ENCODE data around the gene CPED1.

Gene CPED1

GRCh38 chr7:121081327-121081936 lies 92.9 kb downstream of the CPED1 start:
- FAIRE-seq: peak; percentile 83
- no peak for DNase-seq (ENCODE audit: insufficient read length, low spot score)

GRCh38 chr7:121082400-121083101 lies 94.0 kb downstream of the CPED1 start:
- FAIRE-seq: no peak

GRCh38 chr7:121083138-121083789 lies 94.8 kb downstream of the CPED1 start:
- FAIRE-seq (no peak), DNase-seq (ENCODE audit: insufficient read length, low spot score) (no peak)

More at GRCh38 chr7:121082400-121083101, 94.0 kb downstream of the CPED1 start:
- DNase-seq (ENCODE audit: insufficient read length, low spot score): no peak

GRCh38 chr7:121083790-121084251 lies 95.3 kb downstream of the CPED1 start:
- no peak for DNase-seq (ENCODE audit: insufficient read length, low spot score)
- no peak for FAIRE-seq

DNA sequence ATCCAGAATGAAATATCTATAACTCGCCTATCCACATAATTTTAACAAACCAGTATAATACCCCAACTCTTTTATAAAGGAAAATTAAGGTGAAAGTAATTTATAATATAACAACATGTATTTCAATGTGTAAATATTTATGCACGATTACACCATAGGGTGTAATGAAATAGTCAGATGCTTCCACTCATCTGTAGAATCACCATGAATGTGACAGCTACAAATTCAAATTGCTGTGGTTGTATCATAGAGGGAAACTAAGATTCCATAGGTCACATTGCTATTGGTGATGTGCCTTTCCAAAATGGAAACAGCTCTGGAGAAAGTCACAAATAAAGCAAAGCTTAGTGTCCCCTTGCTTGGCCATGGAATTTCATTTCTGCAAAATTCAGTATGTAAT lies 95.7 kb downstream of the CPED1 start:
- no peak for FAIRE-seq
- DNase-seq (ENCODE audit: insufficient read length, low spot score): no peak

DNA sequence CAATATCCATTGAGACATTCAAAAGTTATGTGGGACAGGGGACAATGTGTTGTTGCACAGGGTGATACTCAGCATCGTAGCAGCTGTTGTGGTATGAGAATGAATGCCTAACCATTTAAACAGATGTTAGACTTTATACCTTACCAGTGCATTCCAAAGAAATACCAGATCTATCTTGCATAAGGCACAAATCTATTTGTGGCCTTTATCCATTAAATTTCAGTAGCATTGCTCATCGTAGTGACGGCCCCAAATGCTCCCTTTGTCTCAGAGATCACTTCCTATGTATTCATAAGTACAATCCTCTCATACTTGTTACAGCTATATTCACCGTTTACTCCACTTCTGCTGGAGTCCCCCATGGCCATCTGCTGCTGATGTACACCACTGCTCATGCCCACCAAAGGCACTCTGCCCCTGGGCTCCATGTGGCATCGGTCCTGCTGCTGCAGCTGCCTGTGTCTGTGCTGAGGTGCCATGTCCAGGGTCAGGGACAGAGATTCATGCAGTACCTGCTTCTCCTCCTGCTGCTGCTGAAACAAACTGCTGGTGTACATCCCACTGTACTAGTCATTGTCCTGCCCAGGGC lies 96.3 kb downstream of the CPED1 start:
- no peak for FAIRE-seq
- DNase-seq (ENCODE audit: insufficient read length, low spot score): no peak

- FAIRE-seq (no peak), DNase-seq (ENCODE audit: insufficient read length, low spot score) (no peak)
These were observed 97.4 kb downstream of the CPED1 start for GRCh38 chr7:121085922-121086321.

- FAIRE-seq (no peak), DNase-seq (ENCODE audit: insufficient read length, low spot score) (no peak)
These were observed 100.4 kb downstream of the CPED1 start for GRCh38 chr7:121088870-121089269.

- no peak for DNase-seq (ENCODE audit: insufficient read length, low spot score)
These were observed 106.3 kb downstream of the CPED1 start for GRCh38 chr7:121094829-121095228.

GRCh38 chr7:121097577-121097976 lies 109.1 kb downstream of the CPED1 start:
- DNase-seq (ENCODE audit: insufficient read length, low spot score) (no peak), FAIRE-seq (no peak)

More at GRCh38 chr7:121094829-121095228, 106.3 kb downstream of the CPED1 start:
- FAIRE-seq: no peak

DNA sequence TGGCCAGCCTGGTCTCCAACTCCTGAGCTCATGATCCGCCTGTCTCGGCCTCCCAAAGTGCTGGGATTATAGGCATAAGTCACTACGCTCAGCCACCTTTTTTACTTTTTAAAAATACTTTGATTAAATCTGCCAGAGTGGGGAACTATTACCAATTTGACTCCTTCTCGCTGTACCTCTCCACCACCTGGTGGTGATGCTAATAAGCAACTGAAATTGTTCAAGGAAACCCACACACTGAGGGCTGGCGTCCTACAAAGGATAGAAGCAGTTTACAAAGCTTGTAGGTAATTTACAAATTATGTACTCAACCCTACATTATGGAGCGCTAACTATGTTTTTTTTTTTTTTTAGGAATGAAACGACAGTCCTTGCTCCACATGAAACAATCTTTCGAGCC lies 111.1 kb downstream of the CPED1 start:
- FAIRE-seq (no peak), DNase-seq (ENCODE audit: insufficient read length, low spot score) (no peak)

- FAIRE-seq: no peak
- no peak for DNase-seq (ENCODE audit: insufficient read length, low spot score)
These were observed 112.6 kb downstream of the CPED1 start for GRCh38 chr7:121101083-121101482.

DNA sequence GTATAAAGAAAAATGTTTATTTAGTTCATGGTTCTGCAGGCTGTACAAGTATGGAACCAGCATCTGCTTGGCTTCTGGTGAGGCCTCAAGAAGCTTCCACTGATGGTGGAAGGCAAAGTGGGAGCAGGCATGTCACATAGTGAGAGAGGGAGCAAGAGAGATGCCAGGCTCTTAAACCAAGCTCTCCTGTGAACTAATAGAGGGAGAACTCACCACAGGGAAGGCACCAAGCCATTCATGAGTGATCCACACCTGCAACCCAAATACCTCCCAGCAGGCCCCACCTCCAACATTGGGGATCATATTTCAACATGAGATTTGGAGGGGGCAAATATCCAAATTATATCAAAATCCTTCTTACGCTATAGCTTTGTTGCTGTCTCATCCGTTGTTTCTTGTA lies 113.1 kb downstream of the CPED1 start:
- no peak for DNase-seq (ENCODE audit: insufficient read length, low spot score)
- FAIRE-seq: no peak

- DNase-seq (ENCODE audit: insufficient read length, low spot score): no peak
- FAIRE-seq: no peak
These were observed 114.1 kb downstream of the CPED1 start for GRCh38 chr7:121102619-121103018.

- no peak for DNase-seq (ENCODE audit: insufficient read length, low spot score)
- FAIRE-seq: no peak
These were observed 114.6 kb downstream of the CPED1 start for GRCh38 chr7:121103086-121103485.

DNA sequence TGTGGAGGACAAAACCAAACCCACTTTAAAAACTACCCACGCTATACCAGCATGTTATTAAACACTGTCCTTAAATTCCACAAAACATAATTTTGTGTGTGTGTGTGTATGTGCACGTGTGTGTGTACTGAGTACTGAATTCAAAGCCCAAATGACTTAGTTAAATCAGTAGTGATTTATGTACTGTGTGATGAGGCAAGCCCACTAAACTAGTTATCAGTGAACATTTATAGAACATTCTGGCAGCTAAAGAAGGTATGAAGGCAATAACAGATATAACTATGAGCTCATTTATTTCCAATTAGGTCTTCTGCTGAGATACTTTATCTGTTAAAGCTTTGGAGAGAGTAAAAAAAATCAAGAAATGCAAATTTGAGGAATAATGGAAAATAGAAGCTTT lies 115.1 kb downstream of the CPED1 start:
- FAIRE-seq: no peak

DNA sequence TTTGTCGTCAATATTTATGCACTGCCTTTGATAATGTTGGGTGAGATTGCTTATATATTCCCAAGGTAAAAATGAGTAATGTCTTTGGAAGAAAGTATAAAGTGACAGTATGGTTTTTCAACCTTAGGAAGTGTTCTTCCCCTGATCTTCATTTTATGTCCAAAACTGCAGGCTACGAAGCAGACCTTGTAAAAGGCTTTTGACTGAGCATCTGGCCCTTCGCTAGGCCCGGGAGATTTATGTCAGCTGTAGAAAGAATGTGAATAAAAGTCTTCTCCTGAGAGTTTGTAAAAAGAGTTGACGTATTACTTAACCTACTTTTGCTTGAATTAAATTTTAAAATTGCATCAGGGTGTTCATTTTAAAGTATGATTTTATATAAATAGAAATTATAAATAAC lies 116.8 kb downstream of the CPED1 start:
- DNase-seq (ENCODE audit: insufficient read length, low spot score) (no peak), FAIRE-seq (no peak)

More for the DNA sequence above, 115.1 kb downstream of the CPED1 start:
- DNase-seq (ENCODE audit: insufficient read length, low spot score): no peak

GRCh38 chr7:121107923-121108498 lies 119.5 kb downstream of the CPED1 start:
- peak; percentile 17 for DNase-seq (ENCODE audit: insufficient read length, low spot score)
- peak; percentile 85 for FAIRE-seq

- no peak for DNase-seq (ENCODE audit: insufficient read length, low spot score)
- no peak for FAIRE-seq
These were observed 120.6 kb downstream of the CPED1 start for GRCh38 chr7:121109145-121109544.

DNA sequence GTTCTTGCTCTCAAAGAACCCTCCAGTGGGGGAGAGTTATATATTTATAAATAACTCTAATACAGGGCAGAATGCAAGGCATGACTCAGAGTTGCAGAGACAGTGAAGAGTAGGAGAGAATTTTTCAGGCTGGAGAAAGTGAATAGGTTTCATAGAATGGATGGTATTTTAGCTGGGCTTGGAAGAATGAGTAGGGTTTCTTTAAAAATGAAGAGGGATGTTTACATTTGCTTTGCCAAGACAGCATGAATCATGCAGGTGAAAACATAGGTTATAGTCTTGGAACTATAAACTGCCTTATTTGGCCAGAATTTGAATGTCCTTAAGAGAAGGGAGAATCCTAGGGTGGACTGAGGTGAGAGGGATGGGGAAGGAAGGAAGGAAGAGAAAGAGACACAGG lies 124.8 kb downstream of the CPED1 start:
- FAIRE-seq (no peak), DNase-seq (ENCODE audit: insufficient read length, low spot score) (no peak)

DNA sequence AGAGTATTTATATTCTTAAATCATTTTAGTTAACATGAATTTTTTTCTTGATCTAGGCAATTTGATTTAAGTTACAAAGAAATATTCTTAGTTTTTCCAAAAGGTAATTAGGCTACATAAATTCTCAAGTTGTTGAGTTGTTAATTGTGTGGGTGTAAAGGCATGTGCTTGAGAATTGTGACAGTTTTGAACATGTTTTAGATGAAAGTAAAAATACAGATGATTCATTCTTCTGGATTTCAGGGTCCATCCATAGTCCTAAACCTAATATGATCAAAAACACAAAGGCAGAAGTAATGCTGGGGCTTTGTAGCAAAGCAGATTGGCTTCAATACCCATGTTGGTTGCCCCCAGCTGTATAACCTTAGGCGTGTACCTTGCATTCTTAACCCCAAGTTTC lies 127.9 kb downstream of the CPED1 start:
- DNase-seq (ENCODE audit: insufficient read length, low spot score) (no peak), FAIRE-seq (no peak)
